PFSK-1 (cell line): Measurements from ENCODE around the gene FBXL5.

Source experiments
- FOXP2 ChIP-seq: optimal IDR thresholded peaks from 2 replicates; pipeline ENCODE3; 2011; ENCODE audit warnings: borderline replicate concordance, control low read depth, inconsistent platforms; ENCODE audit not compliant: insufficient read depth; ENCODE audit errors: extremely low read length, extremely low read depth
- POLR2AphosphoS5 ChIP-seq: IDR thresholded peaks from 2 replicates; pipeline ENCODE4 v1.6.1; 2012; ENCODE audit warnings: low read depth, mild to moderate bottlenecking, control low read depth, low read length, moderate library complexity
- SIN3A ChIP-seq: IDR thresholded peaks from 2 replicates; pipeline ENCODE4 v1.6.1; 2012; ENCODE audit warnings: mild to moderate bottlenecking, low read length, moderate library complexity, borderline replicate concordance; ENCODE audit not compliant: insufficient read depth
- TAF1 ChIP-seq: IDR thresholded peaks from 2 replicates; pipeline ENCODE4 v1.6.1; 2012; ENCODE audit warnings: low read length, control low read depth, borderline replicate concordance; ENCODE audit not compliant: insufficient read depth
- TF ChIP-seq, protein P1 (sequence below), 2 experiments: IDR thresholded peaks; 2 replicates each; pipeline versions ENCODE4 v1.6.1 to v1.8.0; 2011 to 2012; ENCODE audit warnings: low read depth in 2 of 2, low read length in 2 of 2, control low read depth in 1 of 2, inconsistent platforms in 1 of 2, mild to moderate bottlenecking in 1 of 2, moderate library complexity in 1 of 2; ENCODE audit not compliant: insufficient read depth in 1 of 2

- TF ChIP-seq POLR2AphosphoS5 (no peak), TAF1 (no peak), FOXP2 (no peak), SIN3A (no peak)
- TF ChIP-seq, protein P1, sequence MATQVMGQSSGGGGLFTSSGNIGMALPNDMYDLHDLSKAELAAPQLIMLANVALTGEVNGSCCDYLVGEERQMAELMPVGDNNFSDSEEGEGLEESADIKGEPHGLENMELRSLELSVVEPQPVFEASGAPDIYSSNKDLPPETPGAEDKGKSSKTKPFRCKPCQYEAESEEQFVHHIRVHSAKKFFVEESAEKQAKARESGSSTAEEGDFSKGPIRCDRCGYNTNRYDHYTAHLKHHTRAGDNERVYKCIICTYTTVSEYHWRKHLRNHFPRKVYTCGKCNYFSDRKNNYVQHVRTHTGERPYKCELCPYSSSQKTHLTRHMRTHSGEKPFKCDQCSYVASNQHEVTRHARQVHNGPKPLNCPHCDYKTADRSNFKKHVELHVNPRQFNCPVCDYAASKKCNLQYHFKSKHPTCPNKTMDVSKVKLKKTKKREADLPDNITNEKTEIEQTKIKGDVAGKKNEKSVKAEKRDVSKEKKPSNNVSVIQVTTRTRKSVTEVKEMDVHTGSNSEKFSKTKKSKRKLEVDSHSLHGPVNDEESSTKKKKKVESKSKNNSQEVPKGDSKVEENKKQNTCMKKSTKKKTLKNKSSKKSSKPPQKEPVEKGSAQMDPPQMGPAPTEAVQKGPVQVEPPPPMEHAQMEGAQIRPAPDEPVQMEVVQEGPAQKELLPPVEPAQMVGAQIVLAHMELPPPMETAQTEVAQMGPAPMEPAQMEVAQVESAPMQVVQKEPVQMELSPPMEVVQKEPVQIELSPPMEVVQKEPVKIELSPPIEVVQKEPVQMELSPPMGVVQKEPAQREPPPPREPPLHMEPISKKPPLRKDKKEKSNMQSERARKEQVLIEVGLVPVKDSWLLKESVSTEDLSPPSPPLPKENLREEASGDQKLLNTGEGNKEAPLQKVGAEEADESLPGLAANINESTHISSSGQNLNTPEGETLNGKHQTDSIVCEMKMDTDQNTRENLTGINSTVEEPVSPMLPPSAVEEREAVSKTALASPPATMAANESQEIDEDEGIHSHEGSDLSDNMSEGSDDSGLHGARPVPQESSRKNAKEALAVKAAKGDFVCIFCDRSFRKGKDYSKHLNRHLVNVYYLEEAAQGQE (IDR thresholded peaks at IDR 0.05; ENCODE audit: insufficient read depth in 1 of 2, low read depth in 2 of 2, low read length in 2 of 2): no peak
Measured at GRCh38 chr4:15683143-15683495, 28.0 kb upstream of the FBXL5 start.
